NCI-H2227 (cell line): ENCODE data around the gene NUTM1.
"Not testable (repeated sequence)": the region's sequence is repeated elsewhere in the genome, so short reads cannot be mapped to it uniquely, and the experiment has no call there.

ENCODE experiments used
- DNase-seq: peaks from one replicate; lab custom pipeline; 2025; ENCODE audit not compliant: unreplicated experiment; lab: John Stamatoyannopoulos, UW

The NUTM1 gene

GRCh38 chr15:34362047-34362773 lies 19.1 kb downstream of the NUTM1 start:
- no peak for DNase-seq

- no peak for DNase-seq
Measured at GRCh38 chr15:34364041-34364440, 20.9 kb downstream of the NUTM1 start.

- peak; percentile 6 for DNase-seq
Measured at GRCh38 chr15:34365091-34365825, 22.1 kb downstream of the NUTM1 start.

- DNase-seq, result peak; percentile 29
Measured at GRCh38 chr15:34365836-34366235, 22.7 kb downstream of the NUTM1 start.

GRCh38 chr15:34366271-34367065 lies 23.4 kb downstream of the NUTM1 start:
- DNase-seq, result peak; percentile 71

GRCh38 chr15:34367101-34368081 lies 24.3 kb downstream of the NUTM1 start, which contains the start of gene LPCAT4:
LPCAT4 (minus strand) TSS chr15:34367196; CDS start chr15:34367100, 96 bp downstream.
- peak; percentile 92 for DNase-seq

GRCh38 chr15:34370129-34370528 lies 27.0 kb downstream of the NUTM1 start:
- DNase-seq, result no peak

- no peak for DNase-seq
Measured at GRCh38 chr15:34370643-34371042, 27.5 kb downstream of the NUTM1 start.

GRCh38 chr15:34373951-34374350 lies 30.8 kb downstream of the NUTM1 start:
- DNase-seq, result no peak

GRCh38 chr15:34374816-34375215 lies 31.7 kb downstream of the NUTM1 start:
- DNase-seq, result no peak

- DNase-seq, result not testable (repeated sequence)
Measured at GRCh38 chr15:34375541-34375940, 32.4 kb downstream of the NUTM1 start.

- no peak for DNase-seq
Measured at GRCh38 chr15:34376856-34377255, 33.7 kb downstream of the NUTM1 start.

GRCh38 chr15:34380491-34380890 lies 37.4 kb downstream of the NUTM1 start:
- DNase-seq, result not testable (repeated sequence)

GRCh38 chr15:34381829-34382521 lies 38.9 kb downstream of the NUTM1 start:
- DNase-seq, result not testable (repeated sequence)

GRCh38 chr15:34389594-34390086 lies 46.5 kb downstream of the NUTM1 start:
- DNase-seq, result not testable (repeated sequence)

GRCh38 chr15:34392981-34393380 lies 49.9 kb downstream of the NUTM1 start:
- not testable (repeated sequence) for DNase-seq

- not testable (repeated sequence) for DNase-seq
Measured at GRCh38 chr15:34397637-34398259, 54.6 kb downstream of the NUTM1 start.

GRCh38 chr15:34403160-34403598 lies 60.1 kb downstream of the NUTM1 start:
- not testable (repeated sequence) for DNase-seq

GRCh38 chr15:34403899-34404298 lies 60.8 kb downstream of the NUTM1 start:
- DNase-seq, result not testable (repeated sequence)
